Measurements from ENCODE around the gene ZNF654.
A peak's percentile ranks its signal among the peaks of the same experiment; 100 is the strongest.

ZNF654 gene

GRCh38 chr3:88061746-88062145, 2.7 kb downstream of the ZNF654 start:
- Histone ChIP-seq H3K4me3 (replicated peaks; ENCODE audit: insufficient read depth, low read length) (no peak overlapping the region), H3K27ac (replicated peaks) (peak overlapping the region; percentile 25; the same call in 1 of the 2 replicates), H3K27me3 (ENCODE audit: insufficient read depth, poor library complexity, severe bottlenecking) (no peaks in the 10 kb centered on the region)
- TF ChIP-seq CTCF (IDR thresholded peaks at IDR 0.05; ENCODE audit: insufficient read depth, low read length) = no peak
- no peak for TF ChIP-seq SPI1 (IDR thresholded peaks at IDR 0.05; ENCODE audit: borderline replicate concordance, low read depth)
- TF ChIP-seq GABPA (IDR thresholded peaks at IDR 0.05; ENCODE audit: low read depth) = no peak
- no peak for TF ChIP-seq REST (IDR thresholded peaks at IDR 0.05; ENCODE audit: insufficient replicate concordance, low read depth)
- no peak for TF ChIP-seq POLR2AphosphoS5 (IDR thresholded peaks at IDR 0.05; ENCODE audit: low read depth)
- DNase-seq (ENCODE audit: low read depth in 1 of 2, low spot score in 1 of 2) = peak in 1 of 2 experiments; percentile 8

- TF ChIP-seq REST (IDR thresholded peaks at IDR 0.05; ENCODE audit: insufficient replicate concordance, low read depth) = no peak
- no peak for TF ChIP-seq SPI1 (IDR thresholded peaks at IDR 0.05; ENCODE audit: borderline replicate concordance, low read depth)
- TF ChIP-seq GABPA (IDR thresholded peaks at IDR 0.05; ENCODE audit: low read depth) = no peak
- no peak for TF ChIP-seq POLR2AphosphoS5 (IDR thresholded peaks at IDR 0.05; ENCODE audit: low read depth)
- TF ChIP-seq CTCF (IDR thresholded peaks at IDR 0.05; ENCODE audit: insufficient read depth, low read length) = no peak
Observed at GRCh38 chr3:88075072-88075471, 16.0 kb downstream of the ZNF654 start.

GRCh38 chr3:88075497-88075896, 16.4 kb downstream of the ZNF654 start:
- Histone ChIP-seq H3K27ac (replicated peaks) (no peak overlapping the region), H3K4me3 (replicated peaks; ENCODE audit: insufficient read depth, low read length) (no peak overlapping the region), H3K27me3 (ENCODE audit: insufficient read depth, poor library complexity, severe bottlenecking) (no peaks in the 10 kb centered on the region)
- DNase-seq (ENCODE audit: low read depth in 1 of 2, low spot score in 1 of 2) = no peak
- TF ChIP-seq CTCF (IDR thresholded peaks at IDR 0.05; ENCODE audit: insufficient read depth, low read length) = no peak
- TF ChIP-seq SPI1 (IDR thresholded peaks at IDR 0.05; ENCODE audit: borderline replicate concordance, low read depth) = no peak
- no peak for TF ChIP-seq POLR2AphosphoS5 (IDR thresholded peaks at IDR 0.05; ENCODE audit: low read depth)
- no peak for TF ChIP-seq GABPA (IDR thresholded peaks at IDR 0.05; ENCODE audit: low read depth)
- no peak for TF ChIP-seq REST (IDR thresholded peaks at IDR 0.05; ENCODE audit: insufficient replicate concordance, low read depth)

More at GRCh38 chr3:88075072-88075471, 16.0 kb downstream of the ZNF654 start:
- H3K4me3 ChIP-seq (replicated peaks; ENCODE audit: insufficient read depth, low read length) = no peak overlapping the region
- no peak for DNase-seq (ENCODE audit: low read depth in 1 of 2, low spot score in 1 of 2)
- H3K27ac ChIP-seq (replicated peaks) = no peak overlapping the region
- H3K27me3 ChIP-seq (ENCODE audit: insufficient read depth, poor library complexity, severe bottlenecking) = no peaks in the 10 kb centered on the region
